Osteoblast (primary cell): ENCODE measurements around the gene DIP2C. TPM values are rescaled to one million over a fixed set of nuclear protein-coding genes. Genes with fewer than 3 reads are reported as not detected.
"Not testable (repeated sequence)": the region's sequence is repeated elsewhere in the genome, so short reads cannot be mapped to it uniquely, and the experiment has no call there.

ENCODE experiments used
- DNase-seq: peaks from one replicate; pipeline ENCODE4 v3.0.0; 2011; ENCODE audit warnings: low spot score, mixed read lengths; ENCODE audit not compliant: insufficient read length; ENCODE audit errors: missing footprints
- H2AFZ ChIP-seq: 2 replicates; pipeline ENCODE4 v1.6.0; 2011; ENCODE audit warnings: mild to moderate bottlenecking, low read length
- H3K27ac ChIP-seq: 2 replicates; pipeline ENCODE4 v1.5.1; 2011; ENCODE audit warnings: mild to moderate bottlenecking, low read depth, low read length, moderate library complexity
- H3K27me3 ChIP-seq: 2 replicates; pipeline ENCODE4 v1.6.0; 2012; ENCODE audit warnings: mild to moderate bottlenecking, control low read depth, inconsistent platforms, low read length, moderate library complexity; ENCODE audit not compliant: insufficient read depth
- H3K36me3 ChIP-seq: 2 replicates; pipeline ENCODE4 v1.5.1; 2011; ENCODE audit warnings: mild to moderate bottlenecking, low read length, control low read depth, moderate library complexity; ENCODE audit not compliant: insufficient read depth
- H3K4me1 ChIP-seq: 2 replicates; pipeline ENCODE4 v1.5.1; 2011; ENCODE audit warnings: mild to moderate bottlenecking, low read length, control low read depth, moderate library complexity; ENCODE audit not compliant: insufficient read depth
- H3K4me2 ChIP-seq: 2 replicates; pipeline ENCODE4 v1.6.0; 2011; ENCODE audit warnings: mild to moderate bottlenecking, low read length; ENCODE audit not compliant: insufficient read depth
- H3K4me3 ChIP-seq: fragments of 200-600 bp; sonication (generic); 3 replicates; pipeline ENCODE4 v1.5.1; 2012; ENCODE audit warnings: mild to moderate bottlenecking, low read length, inconsistent platforms; ENCODE audit not compliant: insufficient read depth
- H3K79me2 ChIP-seq: 2 replicates; pipeline ENCODE4 v1.6.0; 2012; ENCODE audit warnings: mild to moderate bottlenecking, low read length, control low read depth, inconsistent platforms; ENCODE audit not compliant: insufficient read depth
- H3K9me3 ChIP-seq: 2 replicates; pipeline ENCODE4 v1.5.1; 2011; ENCODE audit warnings: low read depth, low read length, control low read depth
- H4K20me1 ChIP-seq: 2 replicates; pipeline ENCODE4 v1.6.0; 2012; ENCODE audit warnings: mild to moderate bottlenecking, low read length, control low read depth; ENCODE audit not compliant: insufficient read depth
- total RNA-seq: library from RNA; depleted of rRNA; stranded (reverse); fragments of >200 nt; gene quantifications from 2 replicates; pipeline ENCODE4 v1.2.3, GENCODE V29; 2012
- TF ChIP-seq, protein P1 (sequence below): IDR thresholded peaks from 2 replicates; pipeline ENCODE4 v1.5.1; 2011; ENCODE audit warnings: mild to moderate bottlenecking, low read depth, low read length, moderate library complexity; ENCODE audit errors: extremely low read depth

DIP2C gene
- total RNA-seq, 1 donor = 36.9 TPM

DNA sequence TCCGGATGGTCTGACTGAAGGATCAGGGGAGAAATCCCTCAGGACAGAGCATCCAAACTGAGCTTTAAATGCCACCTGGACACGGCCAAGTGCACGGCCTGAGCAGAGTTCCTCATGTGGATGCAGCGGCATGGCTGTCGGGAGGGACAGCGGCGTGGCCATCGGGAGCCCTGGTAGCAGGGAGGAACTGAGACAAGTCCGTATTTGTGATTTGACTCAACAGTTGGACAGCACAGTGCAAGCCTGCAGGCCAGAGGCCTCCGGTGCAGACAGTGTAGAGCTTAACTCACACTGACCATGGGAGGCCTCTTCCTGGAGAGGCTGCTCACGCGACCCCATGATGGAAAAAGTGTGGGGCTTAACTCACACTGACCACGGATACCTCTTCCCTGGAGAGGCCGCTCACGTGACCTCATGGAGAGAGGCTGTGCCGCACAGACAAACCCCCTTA lies 207.4 kb downstream of the DIP2C start:
- Histone ChIP-seq H3K27ac (no peak overlapping the region), H3K4me3 (no peak overlapping the region), H3K36me3 (peaks cover 22% of the 10 kb centered on the region), H3K9me3 (no peaks in the 10 kb centered on the region), H4K20me1 (peaks cover 18% of the 10 kb centered on the region), H3K4me1 (peaks cover 12% of the 10 kb centered on the region), H3K27me3 (no peaks in the 10 kb centered on the region), H3K4me2 (no peak overlapping the region), H3K79me2 (peaks cover 61% of the 10 kb centered on the region), H2AFZ (no peak overlapping the region)
- TF ChIP-seq, protein P1, sequence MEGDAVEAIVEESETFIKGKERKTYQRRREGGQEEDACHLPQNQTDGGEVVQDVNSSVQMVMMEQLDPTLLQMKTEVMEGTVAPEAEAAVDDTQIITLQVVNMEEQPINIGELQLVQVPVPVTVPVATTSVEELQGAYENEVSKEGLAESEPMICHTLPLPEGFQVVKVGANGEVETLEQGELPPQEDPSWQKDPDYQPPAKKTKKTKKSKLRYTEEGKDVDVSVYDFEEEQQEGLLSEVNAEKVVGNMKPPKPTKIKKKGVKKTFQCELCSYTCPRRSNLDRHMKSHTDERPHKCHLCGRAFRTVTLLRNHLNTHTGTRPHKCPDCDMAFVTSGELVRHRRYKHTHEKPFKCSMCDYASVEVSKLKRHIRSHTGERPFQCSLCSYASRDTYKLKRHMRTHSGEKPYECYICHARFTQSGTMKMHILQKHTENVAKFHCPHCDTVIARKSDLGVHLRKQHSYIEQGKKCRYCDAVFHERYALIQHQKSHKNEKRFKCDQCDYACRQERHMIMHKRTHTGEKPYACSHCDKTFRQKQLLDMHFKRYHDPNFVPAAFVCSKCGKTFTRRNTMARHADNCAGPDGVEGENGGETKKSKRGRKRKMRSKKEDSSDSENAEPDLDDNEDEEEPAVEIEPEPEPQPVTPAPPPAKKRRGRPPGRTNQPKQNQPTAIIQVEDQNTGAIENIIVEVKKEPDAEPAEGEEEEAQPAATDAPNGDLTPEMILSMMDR = no peak
- no peak for DNase-seq

- no peak for DNase-seq
- Histone ChIP-seq H2AFZ (no peak overlapping the region), H3K4me2 (no peak overlapping the region), H4K20me1 (peaks cover 21% of the 10 kb centered on the region), H3K9me3 (no peaks in the 10 kb centered on the region), H3K79me2 (peaks cover 57% of the 10 kb centered on the region), H3K27me3 (no peaks in the 10 kb centered on the region), H3K4me3 (no peak overlapping the region), H3K4me1 (peaks cover 12% of the 10 kb centered on the region), H3K36me3 (peaks cover 22% of the 10 kb centered on the region), H3K27ac (no peak overlapping the region)
- TF ChIP-seq, protein P1 = no peak
Measured at GRCh38 chr10:481628-482027, 207.8 kb downstream of the DIP2C start.

DNA sequence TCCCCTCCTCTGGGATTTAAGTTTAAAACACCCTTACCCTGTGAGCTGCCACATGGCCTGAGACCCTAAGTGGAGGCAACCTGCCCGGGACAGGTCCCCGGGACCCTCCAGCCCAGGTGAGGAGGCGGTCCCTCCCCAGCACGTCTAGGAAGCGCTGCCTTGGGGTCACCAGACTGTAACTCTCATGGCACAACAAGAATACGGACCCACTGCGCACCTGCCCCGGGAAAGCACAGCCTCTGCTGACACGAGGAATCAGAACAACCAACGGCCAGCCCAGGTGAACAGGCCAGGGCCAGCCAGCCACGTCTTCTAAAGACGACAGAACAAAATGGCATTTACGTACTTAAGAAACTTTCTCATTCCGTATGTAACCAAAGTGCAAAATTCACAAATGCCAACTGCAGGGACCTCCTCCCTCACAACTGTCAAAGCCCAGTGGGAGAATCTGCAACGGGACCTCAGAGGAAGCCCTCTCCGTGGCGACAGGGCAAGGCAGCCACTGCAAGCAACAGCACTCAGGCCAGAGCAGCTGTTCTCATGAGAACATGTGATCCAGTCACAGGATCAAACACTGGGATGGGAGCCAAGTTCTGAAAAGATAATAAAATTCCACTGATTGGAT lies 208.4 kb downstream of the DIP2C start:
- Histone ChIP-seq H3K4me3 (no peak overlapping the region), H2AFZ (no peak overlapping the region), H3K9me3 (no peaks in the 10 kb centered on the region), H3K4me1 (peaks cover 12% of the 10 kb centered on the region), H4K20me1 (peaks cover 22% of the 10 kb centered on the region), H3K27ac (no peak overlapping the region), H3K36me3 (peaks cover 22% of the 10 kb centered on the region), H3K79me2 (peaks cover 53% of the 10 kb centered on the region), H3K4me2 (no peak overlapping the region), H3K27me3 (no peaks in the 10 kb centered on the region)
- no peak for DNase-seq
- TF ChIP-seq, protein P1 = no peak

- peaks cover 22% of the 10 kb centered on the region for H4K20me1 ChIP-seq
- DNase-seq = no peak
- H3K4me3 ChIP-seq = no peak overlapping the region
- no peaks in the 10 kb centered on the region for H3K27me3 ChIP-seq
- peaks cover 12% of the 10 kb centered on the region for H3K4me1 ChIP-seq
- no peak overlapping the region for H3K4me2 ChIP-seq
- no peak overlapping the region for H2AFZ ChIP-seq
- TF ChIP-seq, protein P1 = no peak
- peaks cover 22% of the 10 kb centered on the region for H3K36me3 ChIP-seq
- no peaks in the 10 kb centered on the region for H3K9me3 ChIP-seq
- no peak overlapping the region for H3K27ac ChIP-seq
- peaks cover 53% of the 10 kb centered on the region for H3K79me2 ChIP-seq
Measured at GRCh38 chr10:480498-480927, 209.0 kb downstream of the DIP2C start.

DNA sequence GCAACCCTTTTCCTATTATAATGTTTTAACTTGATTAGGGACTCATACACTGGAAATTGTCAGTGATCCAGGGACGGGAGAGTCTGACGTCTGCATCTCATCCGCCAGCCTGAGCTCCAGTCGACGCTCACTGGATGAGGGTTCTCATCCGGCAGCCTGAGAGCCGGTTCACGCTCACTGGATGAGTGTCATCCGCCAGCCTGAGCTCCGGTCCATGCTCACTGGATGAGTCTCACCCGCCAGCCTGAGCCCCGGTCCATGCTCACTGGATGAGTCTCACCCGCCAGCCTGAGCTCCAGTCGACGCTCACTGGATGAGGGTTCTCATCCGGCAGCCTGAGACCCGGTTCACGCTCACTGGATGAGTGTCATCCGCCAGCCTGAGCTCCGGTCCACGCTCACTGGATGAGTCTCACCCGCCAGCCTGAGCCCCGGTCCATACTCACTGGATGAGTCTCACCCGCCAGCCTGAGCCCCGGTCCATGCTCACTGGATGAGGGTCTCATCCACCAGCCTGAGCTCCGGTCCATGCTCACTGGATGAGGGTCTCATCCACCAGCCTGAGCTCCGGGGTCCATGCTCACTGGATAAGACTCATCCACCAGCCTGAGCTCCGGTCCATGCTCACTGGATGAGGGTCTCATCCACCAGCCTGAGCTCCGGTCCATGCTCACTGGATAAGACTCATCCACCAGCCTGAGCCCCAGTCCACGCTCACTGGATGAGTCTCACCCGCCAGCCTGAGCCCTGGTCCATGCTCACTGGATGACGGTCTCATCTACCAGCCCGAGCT lies 209.6 kb downstream of the DIP2C start:
- H3K4me1 ChIP-seq, H2AFZ ChIP-seq, H3K9me3 ChIP-seq, H3K4me2 ChIP-seq, H3K27ac ChIP-seq, H3K4me3 ChIP-seq, DNase-seq, H3K27me3 ChIP-seq: not testable (repeated sequence)
- H3K36me3 ChIP-seq = peaks cover 24% of the 10 kb centered on the region
- peaks cover 47% of the 10 kb centered on the region for H3K79me2 ChIP-seq
- H4K20me1 ChIP-seq = peaks cover 23% of the 10 kb centered on the region
